H1 (cell line): Measurements from ENCODE around the gene PCNX1. TPM values are rescaled to one million over a fixed set of nuclear protein-coding genes. Genes with fewer than 3 reads are reported as not detected.

Source experiments
- CTCF ChIA-PET: fragments of 300-600 bp; sonication (Branson Sonifier 250); formaldehyde crosslinking; loops from one replicate; lab custom pipeline; 2021; ENCODE audit not compliant: partially characterized antibody; lab: Charles Lee
- POLR2A ChIA-PET: fragments of 300-600 bp; sonication (Branson Sonifier 250); formaldehyde crosslinking; loops from one replicate; lab custom pipeline; 2021; ENCODE audit warnings: inconsistent platforms; ENCODE audit not compliant: partially characterized antibody; lab: Charles Lee
- DNase-seq, 2 experiments: peaks; one replicate each; pipeline versions ENCODE4 v3.0.0 to v3.0.0-alpha.2; 2010 to 2022; ENCODE audit warnings: low spot score in 2 of 2, low read depth in 1 of 2, mixed read lengths in 1 of 2
- FAIRE-seq: peaks from 2 replicates; lab custom pipeline; 2011; peaks lifted over from hg19 to GRCh38; lab: Jason Lieb, UNC
- H2AFZ ChIP-seq: 2 replicates; pipeline ENCODE4 v1.8.1; 2012; ENCODE audit warnings: low read length, inconsistent platforms
- H2AK5ac ChIP-seq: 2 replicates; pipeline ENCODE4 v1.6.1; 2013; ENCODE audit warnings: low read depth, low read length
- H2BK120ac ChIP-seq: replicated peaks from 2 replicates; pipeline ENCODE3; 2013; ENCODE audit warnings: low read depth, low read length, inconsistent platforms
- H2BK12ac ChIP-seq: 2 replicates; pipeline ENCODE4 v1.6.1; 2013; ENCODE audit warnings: low read depth, low read length
- H2BK15ac ChIP-seq: 2 replicates; pipeline ENCODE4 v1.6.1; 2013; ENCODE audit warnings: low read length
- H2BK20ac ChIP-seq: 2 replicates; pipeline ENCODE4 v1.6.1; 2013; ENCODE audit warnings: low read length
- H2BK5ac ChIP-seq: 2 replicates; pipeline ENCODE4 v1.6.1; 2013; ENCODE audit warnings: low read depth, low read length
- H3K14ac ChIP-seq: 2 replicates; pipeline ENCODE4 v1.6.1; 2013; ENCODE audit warnings: inconsistent platforms; ENCODE audit not compliant: insufficient read length
- H3K18ac ChIP-seq: 2 replicates; pipeline ENCODE4 v1.6.1; 2013; ENCODE audit warnings: low read length; ENCODE audit errors: extremely low read depth
- H3K23ac ChIP-seq: 2 replicates; pipeline ENCODE4 v1.6.1; 2013; ENCODE audit warnings: inconsistent platforms; ENCODE audit not compliant: insufficient read length
- H3K23me2 ChIP-seq: 2 replicates; pipeline ENCODE4 v1.6.1; 2013; ENCODE audit warnings: low read depth, low read length
- H3K27ac ChIP-seq: 2 replicates; pipeline ENCODE4 v1.6.1; 2011; ENCODE audit warnings: low read depth, low read length, inconsistent platforms
- H3K27me3 ChIP-seq, 4 experiments: replicated peaks in 1 of 4; 1 replicate in 1 of 4; 2 replicates in 3 of 4; pipeline versions ENCODE4 v1.6.1 to v1.8.1; 2011 to 2013; ENCODE audit warnings: low read length in 3 of 4, mild to moderate bottlenecking in 3 of 4, inconsistent platforms in 2 of 4, mixed read lengths in 2 of 4, moderate library complexity in 1 of 4; ENCODE audit not compliant: control insufficient read depth in 3 of 4, insufficient read depth in 3 of 4; ENCODE audit errors: extremely low read depth in 1 of 4
- H3K36me3 ChIP-seq, 4 experiments: 2 replicates each; pipeline versions ENCODE4 v1.6.1 to v1.8.1; 2011 to 2013; ENCODE audit warnings: mild to moderate bottlenecking in 4 of 4, low read length in 3 of 4, moderate library complexity in 2 of 4, control low read depth in 1 of 4, inconsistent platforms in 1 of 4; ENCODE audit not compliant: insufficient read depth in 4 of 4, control insufficient read depth in 2 of 4
- H3K4ac ChIP-seq: replicated peaks from 2 replicates; pipeline ENCODE3; 2013; ENCODE audit warnings: low read length, low read depth, mixed read lengths, inconsistent platforms; ENCODE audit not compliant: insufficient read length
- H3K4me1 ChIP-seq, 4 experiments: replicated peaks in 1 of 4; 1 replicate in 1 of 4; 2 replicates in 3 of 4; pipeline versions ENCODE4 v1.6.1 to v1.8.1; 2011 to 2013; ENCODE audit warnings: low read length in 3 of 4, inconsistent platforms in 2 of 4, mixed read lengths in 1 of 4; ENCODE audit not compliant: insufficient read depth in 4 of 4, control insufficient read depth in 3 of 4
- H3K4me2 ChIP-seq, 2 experiments: 2 replicates each; pipeline versions ENCODE4 v1.6.1 to v1.8.1; 2011 to 2013; ENCODE audit warnings: low read depth in 2 of 2, low read length in 2 of 2, control low read depth in 1 of 2, inconsistent platforms in 1 of 2, mild to moderate bottlenecking in 1 of 2; ENCODE audit not compliant: insufficient read depth in 1 of 2
- H3K4me3 ChIP-seq, 4 experiments: fragments of 200-600, 300-600 bp in 1 of 4; sonication (generic), shearing (Covaris generic), sonication (Bioruptor Twin) in 1 of 4; 2 replicates each; pipeline versions ENCODE4 v1.5.1 to v1.8.1; 2011 to 2016; ENCODE audit warnings: low read length in 4 of 4, low read depth in 3 of 4, control low read depth in 2 of 4, inconsistent platforms in 2 of 4, mild to moderate bottlenecking in 2 of 4, mixed read lengths in 1 of 4, moderate library complexity in 1 of 4; ENCODE audit not compliant: insufficient read depth in 2 of 4; ENCODE audit errors: extremely low read depth in 1 of 4
- H3K56ac ChIP-seq: replicated peaks from 2 replicates; pipeline ENCODE3; 2013; ENCODE audit warnings: low read depth, mild to moderate bottlenecking, mixed read lengths, low read length, inconsistent platforms; ENCODE audit not compliant: insufficient read length
- H3K79me1 ChIP-seq: 2 replicates; pipeline ENCODE4 v1.6.1; 2013; ENCODE audit warnings: low read depth, low read length, control low read depth
- H3K79me2 ChIP-seq, 2 experiments: 2 replicates each; pipeline versions ENCODE4 v1.6.1 to v1.8.1; 2012 to 2013; ENCODE audit warnings: low read length in 2 of 2, mild to moderate bottlenecking in 2 of 2, inconsistent platforms in 1 of 2; ENCODE audit not compliant: insufficient read depth in 2 of 2, control insufficient read depth in 1 of 2
- H3K9ac ChIP-seq, 4 experiments: replicated peaks in 1 of 4; 1 replicate in 1 of 4; 2 replicates in 3 of 4; pipeline versions ENCODE4 v1.6.1 to v1.8.1; 2011 to 2013; ENCODE audit warnings: low read depth in 3 of 4, low read length in 3 of 4, control low read depth in 2 of 4, mild to moderate bottlenecking in 2 of 4, moderate library complexity in 2 of 4, inconsistent platforms in 1 of 4; ENCODE audit errors: extremely low read depth in 1 of 4
- H3K9me3 ChIP-seq, 2 experiments: 2 replicates each; pipeline versions ENCODE4 v1.6.1 to v1.8.1; 2012 to 2013; ENCODE audit warnings: mild to moderate bottlenecking in 2 of 2, moderate library complexity in 2 of 2, control low read depth in 1 of 2, inconsistent platforms in 1 of 2, low read depth in 1 of 2, low read length in 1 of 2, mixed read lengths in 1 of 2; ENCODE audit not compliant: insufficient read depth in 2 of 2
- H4K20me1 ChIP-seq, 2 experiments: replicated peaks in 1 of 2; 2 replicates each; pipeline versions ENCODE3 to v1.8.1; 2011 to 2013; ENCODE audit warnings: inconsistent platforms in 2 of 2, low read length in 2 of 2, mild to moderate bottlenecking in 1 of 2; ENCODE audit not compliant: insufficient read depth in 2 of 2, control insufficient read depth in 1 of 2
- H4K5ac ChIP-seq: 2 replicates; pipeline ENCODE4 v1.6.1; 2013; ENCODE audit warnings: low read length, low read depth, mixed read lengths, inconsistent platforms; ENCODE audit not compliant: insufficient read length
- H4K8ac ChIP-seq: 2 replicates; pipeline ENCODE4 v1.8.0; 2013; ENCODE audit warnings: mild to moderate bottlenecking, moderate library complexity, low read length, inconsistent platforms; ENCODE audit not compliant: insufficient read depth; ENCODE audit errors: extremely low read depth
- H4K91ac ChIP-seq: replicated peaks from 2 replicates; pipeline ENCODE3; 2013; ENCODE audit warnings: low read length, mixed read lengths, inconsistent platforms; ENCODE audit not compliant: insufficient read length
- ASH2L ChIP-seq: fragments of 200-600, 300-600 bp; sonication (generic); IDR thresholded peaks from one replicate; pipeline ENCODE4 v1.7.1; 2017; ENCODE audit warnings: low read length
- CBX5 ChIP-seq: fragments of 300-800, 300-1000 bp; sonication (generic); IDR thresholded peaks from 2 replicates; pipeline ENCODE4 v1.7.1; 2016; ENCODE audit warnings: antibody characterized with exemption, low read length, low read depth
- FOSL1 ChIP-seq: IDR thresholded peaks from 2 replicates; pipeline ENCODE4 v1.6.1; 2011; ENCODE audit warnings: mild to moderate bottlenecking, low read depth, low read length, moderate library complexity; ENCODE audit not compliant: insufficient read depth
- WGBS, 2 experiments: shearing (Covaris generic) in 1 of 2; methylation state at CpG; one replicate each; pipeline versions ENCODE4 v1.1.6 to v1.1.7; 2013 to 2015; ENCODE audit warnings: low lambda C conversion rate in 2 of 2, mixed read lengths in 2 of 2, inconsistent platforms in 1 of 2, low coverage in 1 of 2, missing lambda C conversion rate in 1 of 2; ENCODE audit not compliant: insufficient replicate concordance in 2 of 2, insufficient coverage in 1 of 2, insufficient read length in 1 of 2; ENCODE audit errors: extremely low coverage in 1 of 2, missing lambda C conversion rate in 1 of 2; 5-methylcytosine and 5-hydroxymethylcytosine counted together
- polyA plus RNA-seq, 7 experiments: library from polyadenylated mRNA; depleted of rRNA in 3 of 7; stranded (reverse) in 5 of 7; unstranded in 2 of 7; fragments of >200 nt in 5 of 7; fragments of 200-250 nt in 2 of 7; gene quantifications; 1 replicate in 5 of 7; 2 replicates in 1 of 7; 4 replicates in 1 of 7; pipeline versions ENCODE4 v1.2.1 to v1.2.3, GENCODE V29; 2011 to 2013; ENCODE audit warnings: missing spikeins in 2 of 7, mixed read lengths in 2 of 7
- total RNA-seq: library from RNA; stranded (reverse); fragmentation: NEBNext Ultra II Directional; extraction: Animal tissue kit (Norgen Biotek cat#: 25700); gene quantifications from 2 replicates; pipeline ENCODE4 v1.2.1, GENCODE V29; 2021
- TF ChIP-seq, protein P1 (sequence below): IDR thresholded peaks from 2 replicates; pipeline ENCODE4 v1.6.1; 2011; ENCODE audit warnings: low read length, improper control_type of control experiment

Gene PCNX1
- total and polyA plus RNA-seq, 2 of the 8 experiments (the other 6 are each of a cell fraction or from before 2014, with no cell fraction given): 37.7 to 53.2 TPM

DNA sequence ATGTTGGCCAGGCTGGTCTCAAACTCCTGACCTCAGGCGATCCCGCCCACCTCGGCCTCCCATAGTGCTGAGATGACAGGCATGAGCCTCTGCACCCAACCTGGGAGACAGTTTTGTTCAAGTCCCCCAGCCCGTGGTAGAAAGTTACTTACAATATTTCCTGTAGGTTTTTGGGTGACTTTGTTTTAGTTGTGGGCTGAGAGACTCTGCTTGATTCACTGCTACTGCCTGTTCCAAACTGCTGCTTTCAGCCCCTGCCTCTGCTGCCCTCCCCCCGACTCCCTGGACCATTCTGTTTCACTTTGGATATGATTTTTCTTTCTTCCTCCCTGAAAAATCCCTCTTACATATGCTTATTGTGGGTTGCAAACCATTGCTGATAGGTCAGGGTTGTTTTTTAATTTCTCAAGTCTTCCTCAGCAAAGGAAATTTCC is 13.4 kb upstream of the PCNX1 start:
- Histone ChIP-seq H3K23ac (no peak overlapping the region), H4K8ac (no peak overlapping the region), H2BK12ac (no peak overlapping the region), H3K79me2 (no peaks in the 10 kb centered on the region), H3K56ac (no peak overlapping the region), H3K9me3 (no peaks in the 10 kb centered on the region), H3K18ac (no peak overlapping the region), H2BK15ac (no peak overlapping the region), H2AK5ac (no peak overlapping the region), H4K5ac (no peak overlapping the region), H2AFZ (no peak overlapping the region), H3K14ac (no peak overlapping the region), H2BK20ac (no peak overlapping the region), H3K23me2 (no peaks in the 10 kb centered on the region), H2BK120ac (no peak overlapping the region), H3K9ac (no peak overlapping the region), H2BK5ac (no peak overlapping the region), H4K20me1 (no peaks in the 10 kb centered on the region), H3K4me3 (no peak overlapping the region), H3K79me1 (no peaks in the 10 kb centered on the region), H4K91ac (no peak overlapping the region), H3K4me1 (no peaks in the 10 kb centered on the region), H3K4me2 (no peak overlapping the region), H3K36me3 (no peaks in the 10 kb centered on the region), H3K27me3 (no peaks in the 10 kb centered on the region), H3K27ac (no peak overlapping the region), H3K4ac (no peak overlapping the region)
- WGBS, 2 experiments: 93% methylated on average over 5 of the region's 5 CpGs; no CpG with 5 or more reads in 1 of the 2 experiments
- POLR2A ChIA-PET: interaction anchor here (2.5 kb wide), 1 partner anchor 13 kb away, joined by 7 read pairs; the partner anchor contains the start of gene PCNX1
- FAIRE-seq (no peak), DNase-seq (no peak)
- TF ChIP-seq, protein P1, sequence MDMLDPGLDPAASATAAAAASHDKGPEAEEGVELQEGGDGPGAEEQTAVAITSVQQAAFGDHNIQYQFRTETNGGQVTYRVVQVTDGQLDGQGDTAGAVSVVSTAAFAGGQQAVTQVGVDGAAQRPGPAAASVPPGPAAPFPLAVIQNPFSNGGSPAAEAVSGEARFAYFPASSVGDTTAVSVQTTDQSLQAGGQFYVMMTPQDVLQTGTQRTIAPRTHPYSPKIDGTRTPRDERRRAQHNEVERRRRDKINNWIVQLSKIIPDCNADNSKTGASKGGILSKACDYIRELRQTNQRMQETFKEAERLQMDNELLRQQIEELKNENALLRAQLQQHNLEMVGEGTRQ: no peak
- TF ChIP-seq ASH2L (no peak), FOSL1 (no peak), CBX5 (no peak)
- CTCF ChIA-PET: interaction anchor here (1.0 to 1.6 kb wide), 4 partner anchors 9 to 76 kb away, joined by 3 to 11 read pairs (median 4); partner anchors contain the start of gene PCNX1
